ENCODE data around the gene NEK5. TPM values are rescaled to one million over a fixed set of nuclear protein-coding genes. Genes with fewer than 3 reads are reported as not detected.

The NEK5 gene
- total and polyA plus RNA-seq, 2 donors from 2014 or later = 0.39 to 1.2 TPM

DNA sequence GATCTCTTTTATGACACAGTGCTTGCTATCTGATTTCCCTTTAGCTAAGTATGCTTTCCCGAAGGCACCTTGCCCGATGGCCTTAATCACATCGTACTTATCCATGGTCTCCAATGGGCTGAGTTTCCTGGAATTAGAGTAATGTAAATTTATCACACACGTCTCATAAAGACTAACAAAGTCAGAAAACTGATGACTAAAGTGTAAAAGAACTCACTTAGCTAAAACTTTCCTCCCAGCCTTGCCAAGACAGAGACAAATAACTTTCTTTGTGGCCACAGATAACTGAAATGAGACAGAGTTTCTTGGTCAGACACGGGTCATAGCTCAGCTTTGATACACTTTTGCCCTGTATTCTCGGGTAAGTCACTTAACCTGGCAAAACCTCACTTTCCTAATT lies 1.5 kb downstream of the NEK5 start:
- no peaks in the 10 kb centered on the region for H3K9me3 ChIP-seq (ENCODE audit: control insufficient read depth in 2 of 3, insufficient read depth in 1 of 3, low read length in 3 of 3)
- intact Hi-C loops (cut with DNase I) = loop anchor here (10.0 kb wide), 1 partner anchor 133 kb away; no protein-coding TSS in a partner anchor
- peak overlapping the region in 1 of 3 donors; percentile 56 for H3K9ac ChIP-seq (ENCODE audit: low read length in 3 of 3)
- H3K36me3 ChIP-seq (ENCODE audit: control insufficient read depth in 2 of 3, insufficient read depth in 3 of 3, low read length in 3 of 3) = peaks cover 0 to 11% (median 5%) of the 10 kb centered on the region in 3 donors
- peaks cover 0 to 6% (median 5%) of the 10 kb centered on the region in 3 donors for H3K4me1 ChIP-seq (ENCODE audit: control insufficient read depth in 2 of 3, insufficient read depth in 2 of 3, low read depth in 1 of 3, low read length in 3 of 3)
- H3K4me3 ChIP-seq (ENCODE audit: low read length in 3 of 3) = peak overlapping the region in 2 of 3 donors; percentile 44 to 83
- H3K27ac ChIP-seq (ENCODE audit: low read depth in 2 of 2, low read length in 2 of 2) = no peak overlapping the region
- DNase-seq = no peak
- TF ChIP-seq, protein P1, sequence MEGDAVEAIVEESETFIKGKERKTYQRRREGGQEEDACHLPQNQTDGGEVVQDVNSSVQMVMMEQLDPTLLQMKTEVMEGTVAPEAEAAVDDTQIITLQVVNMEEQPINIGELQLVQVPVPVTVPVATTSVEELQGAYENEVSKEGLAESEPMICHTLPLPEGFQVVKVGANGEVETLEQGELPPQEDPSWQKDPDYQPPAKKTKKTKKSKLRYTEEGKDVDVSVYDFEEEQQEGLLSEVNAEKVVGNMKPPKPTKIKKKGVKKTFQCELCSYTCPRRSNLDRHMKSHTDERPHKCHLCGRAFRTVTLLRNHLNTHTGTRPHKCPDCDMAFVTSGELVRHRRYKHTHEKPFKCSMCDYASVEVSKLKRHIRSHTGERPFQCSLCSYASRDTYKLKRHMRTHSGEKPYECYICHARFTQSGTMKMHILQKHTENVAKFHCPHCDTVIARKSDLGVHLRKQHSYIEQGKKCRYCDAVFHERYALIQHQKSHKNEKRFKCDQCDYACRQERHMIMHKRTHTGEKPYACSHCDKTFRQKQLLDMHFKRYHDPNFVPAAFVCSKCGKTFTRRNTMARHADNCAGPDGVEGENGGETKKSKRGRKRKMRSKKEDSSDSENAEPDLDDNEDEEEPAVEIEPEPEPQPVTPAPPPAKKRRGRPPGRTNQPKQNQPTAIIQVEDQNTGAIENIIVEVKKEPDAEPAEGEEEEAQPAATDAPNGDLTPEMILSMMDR (IDR thresholded peaks at IDR 0.05; ENCODE audit: borderline replicate concordance, extremely low read depth, insufficient read depth) = no peak
- FAIRE-seq = no peak
- no peaks in the 10 kb centered on the region for H3K27me3 ChIP-seq (ENCODE audit: control insufficient read depth, insufficient read depth, low read length)

DNA sequence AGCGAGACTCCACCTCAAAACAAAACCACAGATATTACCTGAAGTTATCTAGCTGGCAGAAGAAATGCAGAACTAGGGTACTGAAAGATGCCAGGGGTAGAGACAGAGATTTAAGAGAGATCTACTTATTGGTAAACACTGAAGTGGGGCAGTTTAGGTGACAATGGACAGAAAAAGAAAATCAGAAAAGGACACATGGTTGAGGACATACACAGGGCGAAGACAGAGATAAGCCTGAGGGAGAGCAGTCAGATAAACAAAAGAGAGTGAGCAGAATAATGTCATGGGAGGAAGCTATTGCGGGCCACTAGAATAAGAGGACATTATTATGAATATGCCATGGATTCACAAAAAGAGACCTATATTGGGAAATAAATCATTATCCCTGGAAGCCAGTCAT lies 3.3 kb downstream of the NEK5 start:
- H3K9ac ChIP-seq (ENCODE audit: low read length in 3 of 3) = no peak overlapping the region

GRCh38 chr13:52118595-52118994 lies 10.3 kb downstream of the NEK5 start:
- FAIRE-seq (no peak), DNase-seq (no peak)
- intact Hi-C loops (cut with DNase I) = no loop called here
- Histone ChIP-seq H3K27ac (ENCODE audit: low read depth in 2 of 2, low read length in 2 of 2) (no peak overlapping the region), H3K27me3 (ENCODE audit: control insufficient read depth, insufficient read depth, low read length) (no peaks in the 10 kb centered on the region), H3K4me1 (ENCODE audit: control insufficient read depth in 2 of 3, insufficient read depth in 2 of 3, low read depth in 1 of 3, low read length in 3 of 3) (no peaks in the 10 kb centered on the region), H3K9ac (ENCODE audit: low read length in 3 of 3) (no peak overlapping the region), H3K4me3 (ENCODE audit: low read length in 3 of 3) (no peak overlapping the region), H3K36me3 (ENCODE audit: control insufficient read depth in 2 of 3, insufficient read depth in 3 of 3, low read length in 3 of 3) (no peaks in the 10 kb centered on the region), H3K9me3 (ENCODE audit: control insufficient read depth in 2 of 3, insufficient read depth in 1 of 3, low read length in 3 of 3) (no peaks in the 10 kb centered on the region)
- TF ChIP-seq, protein P1 (IDR thresholded peaks at IDR 0.05; ENCODE audit: borderline replicate concordance, extremely low read depth, insufficient read depth) = no peak

More for the DNA sequence above, 3.3 kb downstream of the NEK5 start:
- H3K27ac ChIP-seq (ENCODE audit: low read depth in 2 of 2, low read length in 2 of 2) = no peak overlapping the region
- H3K4me1 ChIP-seq (ENCODE audit: control insufficient read depth in 2 of 3, insufficient read depth in 2 of 3, low read depth in 1 of 3, low read length in 3 of 3) = peaks cover 0 to 6% (median 5%) of the 10 kb centered on the region in 3 donors
- intact Hi-C loops (cut with DNase I) = loop anchor here (10.0 kb wide), 1 partner anchor 131 kb away; no protein-coding TSS in a partner anchor
- FAIRE-seq (no peak), DNase-seq (no peak)
- no peaks in the 10 kb centered on the region for H3K36me3 ChIP-seq (ENCODE audit: control insufficient read depth in 2 of 3, insufficient read depth in 3 of 3, low read length in 3 of 3)
- H3K27me3 ChIP-seq (ENCODE audit: control insufficient read depth, insufficient read depth, low read length) = no peaks in the 10 kb centered on the region
- no peaks in the 10 kb centered on the region for H3K9me3 ChIP-seq (ENCODE audit: control insufficient read depth in 2 of 3, insufficient read depth in 1 of 3, low read length in 3 of 3)
- H3K4me3 ChIP-seq (ENCODE audit: low read length in 3 of 3) = no peak overlapping the region
- TF ChIP-seq, protein P1 (IDR thresholded peaks at IDR 0.05; ENCODE audit: borderline replicate concordance, extremely low read depth, insufficient read depth) = no peak

DNA sequence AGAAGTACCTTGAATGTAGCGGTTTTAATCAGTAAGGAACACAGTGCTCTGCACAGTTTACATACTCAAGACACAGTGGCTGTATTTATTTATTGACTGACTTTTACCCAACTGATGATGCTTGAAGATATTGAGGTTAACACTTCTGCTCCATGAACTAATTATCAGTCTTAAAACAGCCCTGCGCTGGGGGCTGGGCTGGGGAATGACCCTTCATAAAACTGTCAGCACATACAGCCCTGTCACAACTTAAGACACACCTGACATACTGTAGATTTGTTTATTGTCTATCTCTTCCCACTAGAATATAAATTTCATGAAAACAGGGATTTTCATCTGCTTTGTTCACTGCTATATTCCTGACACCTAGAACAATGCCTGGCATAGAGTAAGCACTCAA lies 10.8 kb downstream of the NEK5 start:
- Histone ChIP-seq H3K27me3 (ENCODE audit: control insufficient read depth, insufficient read depth, low read length) (no peaks in the 10 kb centered on the region), H3K4me3 (ENCODE audit: low read length in 3 of 3) (no peak overlapping the region), H3K9ac (ENCODE audit: low read length in 3 of 3) (no peak overlapping the region), H3K27ac (ENCODE audit: low read depth in 2 of 2, low read length in 2 of 2) (no peak overlapping the region), H3K36me3 (ENCODE audit: control insufficient read depth in 2 of 3, insufficient read depth in 3 of 3, low read length in 3 of 3) (no peaks in the 10 kb centered on the region), H3K9me3 (ENCODE audit: control insufficient read depth in 2 of 3, insufficient read depth in 1 of 3, low read length in 3 of 3) (no peaks in the 10 kb centered on the region), H3K4me1 (ENCODE audit: control insufficient read depth in 2 of 3, insufficient read depth in 2 of 3, low read depth in 1 of 3, low read length in 3 of 3) (no peaks in the 10 kb centered on the region)
- FAIRE-seq (no peak), DNase-seq (no peak)
- TF ChIP-seq, protein P1 (IDR thresholded peaks at IDR 0.05; ENCODE audit: borderline replicate concordance, extremely low read depth, insufficient read depth) = no peak
- intact Hi-C loops (cut with DNase I) = no loop called here
